Activated CD8-positive, alpha-beta T cell treated with anti-CD3 and anti-CD28 coated beads for 36 hours (primary cell): Measurements from ENCODE around the gene ACAD8. TPM values are rescaled to one million over a fixed set of nuclear protein-coding genes. Genes with fewer than 3 reads are reported as not detected.

Experiments used
- ATAC-seq: fragments of 200-7000 bp; cut with Tn5 transposase; one replicate; pipeline ENCODE4 v1.10.0; 2021; ENCODE audit warnings: mild to moderate bottlenecking, moderate library complexity
- CTCF ChIA-PET: fragments of 350-600 bp; sonication (Branson Sonifier 250); formaldehyde crosslinking; loops from one replicate; lab custom pipeline; 2021; ENCODE audit warnings: antibody characterized with exemption; lab: Charles Lee
- POLR2A ChIA-PET: fragments of 350-600 bp; sonication (Branson Sonifier 250); formaldehyde crosslinking; loops from one replicate; lab custom pipeline; 2021; ENCODE audit warnings: antibody characterized with exemption; lab: Charles Lee
- DNase-seq: peaks from one replicate; pipeline ENCODE4 v3.0.0-alpha.2; 2020
- H3K27ac Mint-ChIP-seq: one replicate; pipeline ENCODE4 v1.8.0; 2021; ENCODE audit warnings: mild to moderate bottlenecking, mixed read lengths
- H3K27me3 Mint-ChIP-seq: one replicate; pipeline ENCODE4 v1.8.0; 2021; ENCODE audit warnings: mixed read lengths
- H3K36me3 Mint-ChIP-seq: one replicate; pipeline ENCODE4 v1.8.0; 2021; ENCODE audit warnings: low read depth, mixed read lengths
- H3K4me1 Mint-ChIP-seq: one replicate; pipeline ENCODE4 v1.8.0; 2021; ENCODE audit warnings: low read depth, mixed read lengths
- H3K4me3 Mint-ChIP-seq: one replicate; pipeline ENCODE4 v1.8.0; 2021; ENCODE audit warnings: mild to moderate bottlenecking, moderate library complexity, mixed read lengths
- H3K9me3 Mint-ChIP-seq: one replicate; pipeline ENCODE4 v1.8.0; 2021; ENCODE audit warnings: mixed read lengths
- intact Hi-C: fragments of 100-400 bp; cut with micrococcal nuclease; formaldehyde crosslinking; loops from one replicate; pipeline ENCODE4 v1.10.0; 2022
- total RNA-seq, 2 experiments: library from RNA; stranded (reverse); gene quantifications; one replicate each; pipeline ENCODE4 v1.2.3, GENCODE V29; 2021
- TF ChIP-seq, protein P1 (sequence below): fragments of 200-600 bp; IDR thresholded peaks from one replicate; pipeline ENCODE4 v1.8.0; 2022; ENCODE audit warnings: antibody characterized with exemption, mild to moderate bottlenecking

The ACAD8 gene
- total RNA-seq, 2 experiments from 2014 or later, result 13.1 to 13.8 TPM

DNA sequence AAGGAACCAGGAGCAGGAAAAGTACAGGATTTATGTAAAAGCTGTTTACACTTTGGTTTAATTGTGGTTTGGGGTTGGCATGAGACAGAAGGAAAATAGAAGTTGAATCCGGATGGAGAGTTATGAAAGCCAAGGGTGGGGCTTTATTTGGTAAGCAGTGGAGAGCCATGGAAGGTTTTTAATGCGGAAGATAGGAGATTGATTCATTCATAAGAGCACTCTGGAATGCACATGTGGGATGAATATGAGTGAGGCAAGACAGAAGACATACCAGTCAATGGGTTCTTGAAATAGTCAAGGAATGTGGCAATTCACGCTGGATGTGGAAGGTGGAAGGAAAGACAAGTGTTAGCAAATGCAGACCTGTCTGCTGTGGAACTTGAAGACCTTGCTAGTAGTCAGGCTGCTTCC is 13.5 kb downstream of the ACAD8 start:
- DNase-seq (no peak), ATAC-seq (no peak)
- H3K27me3 Mint-ChIP-seq, result no peaks in the 10 kb centered on the region
- H3K27ac Mint-ChIP-seq, result no peak overlapping the region
- H3K9me3 Mint-ChIP-seq, result no peaks in the 10 kb centered on the region
- ChIA-PET POLR2A (interaction anchor here (1.9 to 3.0 kb wide), 2 partner anchors 9 to 13 kb away, joined by 10 read pairs; partner anchors contain the start of genes ACAD8, GLB1L3 and THYN1), CTCF (interaction anchor here (2.5 kb wide), 1 partner anchor 10 kb away, joined by 10 read pairs; the partner anchor contains the start of gene GLB1L3)
- H3K4me3 Mint-ChIP-seq, result no peak overlapping the region
- H3K4me1 Mint-ChIP-seq, result peaks cover 10% of the 10 kb centered on the region
- TF ChIP-seq, protein P1, sequence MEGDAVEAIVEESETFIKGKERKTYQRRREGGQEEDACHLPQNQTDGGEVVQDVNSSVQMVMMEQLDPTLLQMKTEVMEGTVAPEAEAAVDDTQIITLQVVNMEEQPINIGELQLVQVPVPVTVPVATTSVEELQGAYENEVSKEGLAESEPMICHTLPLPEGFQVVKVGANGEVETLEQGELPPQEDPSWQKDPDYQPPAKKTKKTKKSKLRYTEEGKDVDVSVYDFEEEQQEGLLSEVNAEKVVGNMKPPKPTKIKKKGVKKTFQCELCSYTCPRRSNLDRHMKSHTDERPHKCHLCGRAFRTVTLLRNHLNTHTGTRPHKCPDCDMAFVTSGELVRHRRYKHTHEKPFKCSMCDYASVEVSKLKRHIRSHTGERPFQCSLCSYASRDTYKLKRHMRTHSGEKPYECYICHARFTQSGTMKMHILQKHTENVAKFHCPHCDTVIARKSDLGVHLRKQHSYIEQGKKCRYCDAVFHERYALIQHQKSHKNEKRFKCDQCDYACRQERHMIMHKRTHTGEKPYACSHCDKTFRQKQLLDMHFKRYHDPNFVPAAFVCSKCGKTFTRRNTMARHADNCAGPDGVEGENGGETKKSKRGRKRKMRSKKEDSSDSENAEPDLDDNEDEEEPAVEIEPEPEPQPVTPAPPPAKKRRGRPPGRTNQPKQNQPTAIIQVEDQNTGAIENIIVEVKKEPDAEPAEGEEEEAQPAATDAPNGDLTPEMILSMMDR, result no peak
- no peaks in the 10 kb centered on the region for H3K36me3 Mint-ChIP-seq
- intact Hi-C loops, result no loop called here

DNA sequence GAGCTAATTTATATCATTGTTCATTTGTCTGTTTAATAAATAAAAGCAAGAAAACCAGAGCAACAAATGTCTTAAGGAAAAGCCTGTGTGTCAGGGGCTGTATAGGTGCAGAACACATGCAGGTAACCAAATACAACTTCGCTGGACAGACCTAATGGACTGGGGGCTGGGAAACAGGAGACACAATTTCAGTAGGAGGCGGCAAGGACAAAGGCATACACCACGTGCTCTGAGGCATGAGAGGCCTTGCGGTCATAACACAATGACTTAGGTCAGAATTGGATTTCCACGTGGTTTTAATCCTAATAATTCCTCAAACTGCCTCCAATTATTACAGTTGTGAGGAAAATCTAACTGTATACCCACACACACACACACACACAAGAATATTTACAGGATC is 14.1 kb downstream of the ACAD8 start:
- no peaks in the 10 kb centered on the region for H3K9me3 Mint-ChIP-seq
- H3K27me3 Mint-ChIP-seq, result no peaks in the 10 kb centered on the region
- DNase-seq (no peak), ATAC-seq (no peak)
- H3K36me3 Mint-ChIP-seq, result peaks cover 2% of the 10 kb centered on the region
- H3K27ac Mint-ChIP-seq, result no peak overlapping the region
- TF ChIP-seq, protein P1, result no peak
- H3K4me3 Mint-ChIP-seq, result no peak overlapping the region
- ChIA-PET POLR2A (interaction anchor here (3.0 kb wide), 1 partner anchor 13 kb away, joined by 10 read pairs; the partner anchor contains the start of genes ACAD8 and THYN1), CTCF (interaction anchor here (2.5 kb wide), 1 partner anchor 9 kb away, joined by 10 read pairs; the partner anchor contains the start of gene GLB1L3)
- intact Hi-C loops, result no loop called here
- H3K4me1 Mint-ChIP-seq, result peaks cover 13% of the 10 kb centered on the region

DNA sequence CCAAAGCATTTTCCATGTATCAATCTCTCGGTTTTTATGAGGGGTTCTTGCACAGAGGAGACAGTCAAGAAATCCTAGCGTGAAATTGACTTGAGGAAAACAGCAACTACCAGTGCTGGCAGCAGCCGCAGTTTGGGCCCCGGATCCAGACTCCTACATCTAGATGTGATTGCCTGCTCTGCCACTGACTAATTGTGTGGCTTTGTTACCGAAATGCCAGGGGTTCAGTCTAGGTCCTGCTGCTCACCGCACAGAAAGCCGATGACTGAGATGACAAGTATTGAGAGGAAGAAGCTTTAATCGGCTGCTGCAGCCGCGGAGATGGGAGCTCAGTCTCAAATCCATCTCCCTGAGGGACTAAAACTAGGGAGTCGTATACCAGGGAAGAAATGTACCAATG is 14.6 kb downstream of the ACAD8 start:
- peaks cover 17% of the 10 kb centered on the region for H3K4me1 Mint-ChIP-seq
- no peaks in the 10 kb centered on the region for H3K27me3 Mint-ChIP-seq
- ChIA-PET POLR2A (no interaction called here), CTCF (interaction anchor here (2.5 kb wide), 1 partner anchor 9 kb away, joined by 10 read pairs; the partner anchor contains the start of gene GLB1L3)
- no peak overlapping the region for H3K27ac Mint-ChIP-seq
- no peak for DNase-seq
- H3K36me3 Mint-ChIP-seq, result peaks cover 5% of the 10 kb centered on the region
- intact Hi-C loops, result no loop called here
- no peak for ATAC-seq
- H3K9me3 Mint-ChIP-seq, result no peaks in the 10 kb centered on the region
- TF ChIP-seq, protein P1, result no peak
- H3K4me3 Mint-ChIP-seq, result no peak overlapping the region

DNA sequence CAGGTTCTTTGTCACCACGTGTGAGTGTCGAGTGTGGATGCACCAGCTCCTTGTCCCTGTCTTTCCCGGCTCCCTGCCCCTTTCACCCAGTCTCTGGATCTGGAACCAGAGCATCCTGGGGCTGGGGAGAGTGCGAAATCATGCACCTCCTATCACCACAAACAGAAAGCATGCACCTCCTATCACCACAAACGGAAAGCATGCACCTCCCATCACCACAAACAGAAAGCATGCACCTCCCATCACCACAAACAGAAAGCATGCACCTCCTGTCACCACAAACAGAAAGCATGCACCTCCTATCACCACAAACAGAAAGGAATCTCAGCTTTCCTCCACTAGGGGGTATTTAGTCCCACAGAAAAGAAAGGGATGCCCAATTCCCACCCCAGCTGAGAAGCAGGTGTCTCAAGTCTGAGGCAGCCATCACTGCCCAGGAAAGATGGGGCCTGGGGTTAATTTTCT is 16.9 kb downstream of the ACAD8 start:
- DNase-seq, result peak; percentile 19
- Mint-ChIP-seq H3K36me3 (peaks cover 5% of the 10 kb centered on the region), H3K4me1 (peaks cover 33% of the 10 kb centered on the region), H3K27ac (peak overlapping the region; percentile 14), H3K27me3 (no peaks in the 10 kb centered on the region), H3K4me3 (no peak overlapping the region), H3K9me3 (no peaks in the 10 kb centered on the region)
- ChIA-PET CTCF (interaction anchor here (0.8 kb wide), 1 partner anchor 8 kb away, joined by 3 read pairs; no protein-coding TSS in a partner anchor), POLR2A (interaction anchor here (0.6 to 0.9 kb wide), 3 partner anchors 12 to 392 kb away, joined by 3 to 5 read pairs (median 3); no protein-coding TSS in a partner anchor)
- ATAC-seq, result peak; percentile 40
- intact Hi-C loops, result no loop called here
- TF ChIP-seq, protein P1, result no peak

DNA sequence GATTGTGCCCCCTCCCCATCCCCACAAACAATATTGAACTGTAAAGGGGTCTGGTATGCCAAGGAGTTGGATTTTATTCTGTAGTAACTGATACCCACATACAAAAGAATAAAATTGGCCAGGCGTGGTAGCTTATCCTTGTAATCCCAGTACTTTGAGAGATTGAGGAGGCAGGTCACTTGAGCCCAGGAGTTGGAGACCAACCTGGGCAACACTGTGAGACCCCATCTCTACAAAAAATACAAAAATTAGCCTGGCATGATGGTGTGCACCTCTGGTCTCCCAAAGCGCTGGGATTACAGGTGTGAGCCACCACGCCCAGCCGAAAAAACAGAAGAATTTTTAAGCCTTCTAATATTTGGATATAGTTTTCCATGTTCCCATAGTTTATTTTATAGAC is 18.6 kb downstream of the ACAD8 start:
- peaks cover 33% of the 10 kb centered on the region for H3K4me1 Mint-ChIP-seq
- peaks cover 5% of the 10 kb centered on the region for H3K36me3 Mint-ChIP-seq
- no peaks in the 10 kb centered on the region for H3K9me3 Mint-ChIP-seq
- TF ChIP-seq, protein P1, result no peak
- H3K27ac Mint-ChIP-seq, result no peak overlapping the region
- ATAC-seq, result no peak
- peaks cover 1% of the 10 kb centered on the region for H3K27me3 Mint-ChIP-seq
- H3K4me3 Mint-ChIP-seq, result no peak overlapping the region
- intact Hi-C loops, result no loop called here
- ChIA-PET CTCF (interaction anchor here (2.0 to 8.7 kb wide), 2 partner anchors 9 to 15 kb away, joined by 6 to 76 read pairs; no protein-coding TSS in a partner anchor), POLR2A (interaction anchor here (0.5 to 2.4 kb wide), 2 partner anchors 47 to 74 kb away, joined by 3 to 9 read pairs; partner anchors contain the start of genes NCAPD3 and VPS26B)
- no peak for DNase-seq
